Fibroblast of peridontal ligament (primary cell): Measurements from ENCODE around the gene ACKR3.

Experiments used
- DNase-seq: peaks from one replicate; pipeline ENCODE4 v3.0.0-alpha.2; 2010; ENCODE audit errors: extremely low read depth

The ACKR3 gene

GRCh38 chr2:236568922-236569572 is 578 bp upstream of the ACKR3 start:
- no peak for DNase-seq

GRCh38 chr2:236570081-236570868 is 650 bp downstream of the ACKR3 start:
- DNase-seq: no peak

- DNase-seq: no peak
Measured at GRCh38 chr2:236571145-236571544, 1.5 kb downstream of the ACKR3 start.

- no peak for DNase-seq
Measured at GRCh38 chr2:236572482-236572881, 2.9 kb downstream of the ACKR3 start.

GRCh38 chr2:236573066-236573929 is 3.7 kb downstream of the ACKR3 start:
- DNase-seq: no peak

- no peak for DNase-seq
Measured at GRCh38 chr2:236574000-236574399, 4.4 kb downstream of the ACKR3 start.

- no peak for DNase-seq
Measured at GRCh38 chr2:236574424-236575145, 5.0 kb downstream of the ACKR3 start.

GRCh38 chr2:236575510-236575909 is 5.9 kb downstream of the ACKR3 start:
- DNase-seq: no peak

GRCh38 chr2:236576087-236576486 is 6.5 kb downstream of the ACKR3 start:
- no peak for DNase-seq

GRCh38 chr2:236576953-236577352 is 7.3 kb downstream of the ACKR3 start:
- no peak for DNase-seq

GRCh38 chr2:236577481-236578410 is 8.1 kb downstream of the ACKR3 start:
- no peak for DNase-seq

GRCh38 chr2:236578411-236578846 is 8.8 kb downstream of the ACKR3 start:
- DNase-seq: no peak

GRCh38 chr2:236579048-236579745 is 9.6 kb downstream of the ACKR3 start:
- DNase-seq: no peak

GRCh38 chr2:236579746-236580315 is 10.2 kb downstream of the ACKR3 start:
- no peak for DNase-seq

- DNase-seq: no peak
Measured at GRCh38 chr2:236580746-236581355, 11.2 kb downstream of the ACKR3 start.

- no peak for DNase-seq
Measured at GRCh38 chr2:236581546-236581945, 11.9 kb downstream of the ACKR3 start.

- DNase-seq: no peak
Measured at GRCh38 chr2:236582968-236583367, 13.3 kb downstream of the ACKR3 start.

GRCh38 chr2:236583621-236584203 is 14.1 kb downstream of the ACKR3 start:
- no peak for DNase-seq
